AG09309 (cell line): ENCODE results near the gene DUSP6.

ENCODE experiments used
- DNase-seq: peaks from one replicate; pipeline ENCODE4 v3.0.0-alpha.2; 2010; ENCODE audit warnings: low read depth
- H3K4me3 ChIP-seq: 2 replicates; pipeline ENCODE4 v1.5.1; 2011; ENCODE audit warnings: mild to moderate bottlenecking, low read depth, low read length, moderate library complexity; ENCODE audit not compliant: control insufficient read depth
- TF ChIP-seq, protein P1 (sequence below): IDR thresholded peaks from 2 replicates; pipeline ENCODE4 v1.5.1; 2011; ENCODE audit warnings: mild to moderate bottlenecking, low read depth, low read length, inconsistent platforms; ENCODE audit not compliant: insufficient read depth, control insufficient read depth; ENCODE audit errors: missing control alignments

The DUSP6 gene

DNA sequence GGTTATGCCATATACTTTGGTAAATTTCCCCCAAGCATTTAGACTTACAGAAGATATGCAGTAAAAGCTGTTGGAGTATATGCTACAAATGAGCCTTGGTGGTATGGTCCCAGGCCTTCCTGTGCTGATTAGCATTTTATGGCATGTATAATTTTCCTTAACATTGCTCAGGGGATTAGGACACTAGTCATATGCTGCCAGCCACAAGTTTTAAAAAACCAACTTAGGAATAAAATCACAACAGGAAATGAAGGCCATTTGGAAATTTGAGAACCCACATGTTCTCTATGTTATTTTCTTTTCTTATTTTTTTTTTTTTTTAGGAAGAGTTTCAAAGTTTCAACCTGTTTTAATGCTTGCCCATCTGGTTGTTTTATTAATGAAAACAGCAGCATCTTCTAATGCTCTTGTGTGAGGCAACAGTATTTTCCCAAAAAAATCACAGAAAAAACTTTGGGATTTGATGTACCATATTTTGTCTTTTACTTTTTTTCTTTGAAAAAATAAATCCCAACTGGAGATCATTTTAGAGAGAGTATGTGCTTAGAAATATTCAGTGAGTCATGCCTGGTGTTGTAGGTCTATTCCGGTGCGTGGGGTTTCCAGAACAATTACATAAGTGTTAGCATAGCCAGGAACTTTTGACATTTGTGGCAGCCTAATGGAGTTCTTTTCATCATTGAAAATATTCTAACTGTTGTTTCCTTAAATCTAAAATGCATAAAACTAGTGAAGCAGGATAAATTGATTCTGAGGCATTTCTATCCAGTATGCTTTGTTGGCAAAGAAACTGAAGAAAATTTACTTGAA is 21.7 kb upstream of the DUSP6 start:
- DNase-seq: no peak
- H3K4me3 ChIP-seq: no peak overlapping the region
- TF ChIP-seq, protein P1, sequence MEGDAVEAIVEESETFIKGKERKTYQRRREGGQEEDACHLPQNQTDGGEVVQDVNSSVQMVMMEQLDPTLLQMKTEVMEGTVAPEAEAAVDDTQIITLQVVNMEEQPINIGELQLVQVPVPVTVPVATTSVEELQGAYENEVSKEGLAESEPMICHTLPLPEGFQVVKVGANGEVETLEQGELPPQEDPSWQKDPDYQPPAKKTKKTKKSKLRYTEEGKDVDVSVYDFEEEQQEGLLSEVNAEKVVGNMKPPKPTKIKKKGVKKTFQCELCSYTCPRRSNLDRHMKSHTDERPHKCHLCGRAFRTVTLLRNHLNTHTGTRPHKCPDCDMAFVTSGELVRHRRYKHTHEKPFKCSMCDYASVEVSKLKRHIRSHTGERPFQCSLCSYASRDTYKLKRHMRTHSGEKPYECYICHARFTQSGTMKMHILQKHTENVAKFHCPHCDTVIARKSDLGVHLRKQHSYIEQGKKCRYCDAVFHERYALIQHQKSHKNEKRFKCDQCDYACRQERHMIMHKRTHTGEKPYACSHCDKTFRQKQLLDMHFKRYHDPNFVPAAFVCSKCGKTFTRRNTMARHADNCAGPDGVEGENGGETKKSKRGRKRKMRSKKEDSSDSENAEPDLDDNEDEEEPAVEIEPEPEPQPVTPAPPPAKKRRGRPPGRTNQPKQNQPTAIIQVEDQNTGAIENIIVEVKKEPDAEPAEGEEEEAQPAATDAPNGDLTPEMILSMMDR: no peak

DNA sequence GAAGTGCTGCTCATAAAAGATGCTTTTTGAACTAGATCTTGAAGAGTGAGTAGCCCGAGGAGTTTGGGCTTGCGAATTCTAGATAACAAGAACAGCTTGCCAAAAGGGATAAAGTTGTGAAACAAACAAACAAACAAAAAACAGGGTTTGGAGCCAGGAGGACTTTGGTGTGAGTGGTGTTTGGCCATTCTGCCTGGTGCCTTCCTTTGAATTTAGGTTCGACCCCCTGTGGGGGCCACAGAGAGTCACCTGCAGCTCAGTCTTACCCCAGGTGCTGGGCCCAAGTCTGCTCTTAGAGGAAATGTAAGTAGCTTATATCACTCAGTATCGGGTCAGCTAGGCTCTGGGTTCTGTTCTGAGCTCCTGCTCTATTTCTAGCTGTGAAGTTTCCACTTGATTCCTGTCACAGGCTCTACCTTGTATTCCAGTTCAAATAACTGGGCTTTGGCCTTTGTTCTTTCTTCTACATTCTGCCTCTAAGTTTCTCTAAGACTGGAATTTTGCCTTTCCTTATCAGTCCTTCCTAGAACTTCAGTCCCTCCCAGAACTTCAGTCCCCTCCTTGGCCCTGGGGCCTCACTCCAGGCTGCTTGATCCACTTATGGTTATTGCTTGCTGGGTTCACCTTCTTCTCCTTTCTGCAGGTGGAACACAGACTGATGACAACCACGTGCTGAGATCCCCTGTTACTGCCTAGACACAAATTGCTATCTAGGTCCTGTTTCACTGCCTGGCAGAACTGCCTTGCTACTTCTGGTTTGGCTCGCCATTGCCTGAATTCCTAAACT is 20.5 kb upstream of the DUSP6 start:
- H3K4me3 ChIP-seq: no peak overlapping the region
- no peak for DNase-seq
- TF ChIP-seq, protein P1: no peak

DNA sequence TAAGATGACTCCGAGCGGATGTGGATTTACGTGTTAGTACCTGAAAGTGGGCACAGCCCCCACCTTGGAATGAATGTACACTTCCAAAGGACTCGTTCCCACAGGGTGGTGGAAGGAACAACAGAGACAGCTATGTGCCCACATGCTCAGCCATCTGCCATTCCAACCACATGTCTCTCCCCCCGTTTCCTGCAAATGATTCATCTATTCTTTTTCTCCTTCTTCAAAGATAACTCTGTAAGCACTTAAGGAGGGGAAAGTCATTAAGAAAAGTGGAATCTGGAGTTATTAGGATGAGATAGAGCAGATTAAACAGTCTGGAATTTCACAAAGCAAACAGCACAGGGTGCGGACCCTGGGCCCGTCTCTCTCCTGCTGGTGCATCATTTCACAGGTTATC is 18.5 kb upstream of the DUSP6 start:
- no peak overlapping the region for H3K4me3 ChIP-seq
- TF ChIP-seq, protein P1: no peak
- DNase-seq: no peak

GRCh38 chr12:89370421-89370831 is 18.1 kb upstream of the DUSP6 start:
- no peak overlapping the region for H3K4me3 ChIP-seq
- no peak for DNase-seq
- TF ChIP-seq, protein P1: no peak

DNA sequence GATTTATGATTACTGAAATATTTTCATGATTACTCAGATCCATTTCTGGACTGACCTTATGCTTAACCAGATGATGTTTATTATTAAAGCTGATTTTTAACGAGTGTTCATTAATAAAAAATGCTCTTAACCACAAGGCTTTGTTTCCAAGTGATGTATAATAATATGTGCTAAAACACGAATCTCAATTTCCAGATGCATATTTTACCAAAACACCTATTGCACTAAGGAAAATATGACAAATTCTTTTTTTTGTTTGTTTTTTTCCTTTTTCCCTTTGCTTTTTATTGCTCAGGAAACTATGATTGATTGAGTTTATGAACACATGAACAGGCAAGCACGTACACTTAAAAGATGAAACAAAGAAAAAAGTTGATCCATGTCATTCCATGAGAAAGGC is 16.9 kb upstream of the DUSP6 start:
- H3K4me3 ChIP-seq: no peak overlapping the region
- TF ChIP-seq, protein P1: no peak
- DNase-seq: no peak

DNA sequence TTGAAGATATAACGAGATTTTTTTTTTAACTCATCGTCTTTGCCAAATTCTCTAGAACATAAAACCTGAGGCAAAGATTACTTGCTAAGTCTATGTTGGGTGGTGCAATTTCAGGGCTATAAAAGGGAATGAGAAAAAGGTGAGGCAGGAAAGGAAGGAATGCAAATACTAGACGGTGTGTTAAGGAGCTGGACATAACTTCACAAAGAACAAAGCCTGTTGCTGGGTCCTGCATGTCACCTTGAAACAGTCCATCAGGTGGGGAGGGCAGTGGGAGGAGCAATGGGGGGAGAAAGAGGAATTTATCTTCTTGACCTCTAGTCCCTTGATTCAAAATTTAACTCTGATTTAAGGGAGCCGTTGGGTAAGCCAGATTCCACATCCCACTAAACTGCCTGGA is 16.1 kb upstream of the DUSP6 start:
- H3K4me3 ChIP-seq: no peak overlapping the region
- no peak for DNase-seq
- TF ChIP-seq, protein P1: no peak
